Spleen (tissue), 7 donors: Measurements from ENCODE around the gene RHBDD1.

Experiments used
- CTCF ChIP-seq, 11 experiments: fragments of 200-600 bp in 7 of 11; fragments of 450-650 bp in 4 of 11; sonication (generic) in 4 of 11; IDR thresholded peaks in 8 of 11; conservative IDR thresholded peaks in 3 of 11; 1 replicate in 7 of 11; 2 replicates in 4 of 11; pipeline versions ENCODE4 v1.4.0 to v1.8.0; 2016 to 2021; ENCODE audit warnings: antibody characterized with exemption in 11 of 11, inconsistent platforms in 4 of 11, mild to moderate bottlenecking in 1 of 11
- POLR2A ChIP-seq, 3 donors: fragments of 450-650 bp; IDR thresholded peaks; one replicate each; pipeline ENCODE4 v1.5.1; 2017; ENCODE audit warnings: antibody characterized with exemption in 3 of 3, mild to moderate bottlenecking in 1 of 3
- POLR2AphosphoS5 ChIP-seq, 3 donors: sonication (generic); formaldehyde crosslinking; IDR thresholded peaks; one replicate each; pipeline ENCODE4 v1.5.1; 2017; ENCODE audit warnings: antibody characterized with exemption in 3 of 3
- donor health status: DM: no; HTN: no; CAD: no; lungs with moderate emphysema.
- donor health status: DM: no; HTN: no; CAD: no.
- donor health status: DM: no; HTN: no; CAD: no.

GRCh38 chr2:226818930-226819329, 16.9 kb upstream of the RHBDD1 start:
- TF ChIP-seq POLR2AphosphoS5 (IDR thresholded peaks at IDR 0.05) (no peak), POLR2A (IDR thresholded peaks at IDR 0.05) (no peak), CTCF (IDR thresholded peaks at IDR 0.05 in 8 of 11, conservative IDR thresholded peaks at IDR 0.05 in 3 of 11) (no peak)
